Adrenal gland (tissue), 5 donors: ENCODE results near the gene POU6F1.

Experiments used
- CTCF ChIP-seq, 6 experiments: fragments of 450-650 bp in 4 of 6; fragments of 200-600 bp in 2 of 6; sonication (generic) in 1 of 6; IDR thresholded peaks; 1 replicate in 5 of 6; 2 replicates in 1 of 6; pipeline versions ENCODE4 v1.5.1 to v1.8.0; 2016 to 2021; ENCODE audit warnings: antibody characterized with exemption in 6 of 6, mild to moderate bottlenecking in 2 of 6, moderate library complexity in 1 of 6
- POLR2A ChIP-seq, 2 donors: fragments of 450-650 bp; IDR thresholded peaks; one replicate each; pipeline ENCODE4 v1.6.1; 2017; ENCODE audit warnings: antibody characterized with exemption in 2 of 2, mild to moderate bottlenecking in 2 of 2, moderate library complexity in 1 of 2
- donor health status: DM: no; HTN: no; CAD: no.

GRCh38 chr12:51227962-51228361 lies 10.1 kb upstream of the POU6F1 start:
- TF ChIP-seq CTCF (IDR thresholded peaks at IDR 0.05) (no peak), POLR2A (IDR thresholded peaks at IDR 0.05) (no peak)
